ENCODE results near the gene POTEM. TPM values are rescaled to one million over a fixed set of nuclear protein-coding genes. Genes with fewer than 3 reads are reported as not detected.
"Not testable (repeated sequence)": the region's sequence is repeated elsewhere in the genome, so short reads cannot be mapped to it uniquely, and the experiment has no call there.

POTEM gene
- total and polyA plus RNA-seq, 4 donors, result not detected

GRCh38 chr14:18962143-18962542, 5.1 kb upstream of the POTEM start:
- not testable (repeated sequence) for H3K27me3 ChIP-seq (ENCODE audit: control insufficient read depth, insufficient read depth, low read length); H3K9me3 ChIP-seq (ENCODE audit: control insufficient read depth, insufficient read depth, low read length); H3K4me3 ChIP-seq (ENCODE audit: low read depth, low read length); H3K36me3 ChIP-seq (ENCODE audit: control insufficient read depth, insufficient read depth, low read length); H3K4me1 ChIP-seq (ENCODE audit: control insufficient read depth, insufficient read depth, low read length); H3K27ac ChIP-seq (ENCODE audit: low read depth, low read length); DNase-seq (ENCODE audit: low read depth in 4 of 6, low spot score in 6 of 6)
- no CpG with 5 or more reads among the region's 6 CpGs for WGBS (ENCODE audit: insufficient coverage)

GRCh38 chr14:18963276-18963675, 4.0 kb upstream of the POTEM start:
- not testable (repeated sequence) for H3K4me3 ChIP-seq (ENCODE audit: low read depth, low read length); H3K36me3 ChIP-seq (ENCODE audit: control insufficient read depth, insufficient read depth, low read length); H3K27ac ChIP-seq (ENCODE audit: low read depth, low read length); H3K9me3 ChIP-seq (ENCODE audit: control insufficient read depth, insufficient read depth, low read length); DNase-seq (ENCODE audit: low read depth in 4 of 6, low spot score in 6 of 6); H3K27me3 ChIP-seq (ENCODE audit: control insufficient read depth, insufficient read depth, low read length); H3K4me1 ChIP-seq (ENCODE audit: control insufficient read depth, insufficient read depth, low read length)
- whole genome bisulfite sequencing (ENCODE audit: insufficient coverage), result no CpG with 5 or more reads among the region's 6 CpGs

GRCh38 chr14:18964878-18965277, 2.4 kb upstream of the POTEM start:
- not testable (repeated sequence) for H3K9me3 ChIP-seq (ENCODE audit: control insufficient read depth, insufficient read depth, low read length); DNase-seq (ENCODE audit: low read depth in 4 of 6, low spot score in 6 of 6); H3K27ac ChIP-seq (ENCODE audit: low read depth, low read length); H3K4me1 ChIP-seq (ENCODE audit: control insufficient read depth, insufficient read depth, low read length); H3K36me3 ChIP-seq (ENCODE audit: control insufficient read depth, insufficient read depth, low read length); H3K27me3 ChIP-seq (ENCODE audit: control insufficient read depth, insufficient read depth, low read length); H3K4me3 ChIP-seq (ENCODE audit: low read depth, low read length)
- no CpG with 5 or more reads among the region's 5 CpGs for WGBS (ENCODE audit: insufficient coverage)

GRCh38 chr14:19002566-19002965, 35.3 kb downstream of the POTEM start:
- not testable (repeated sequence) for H3K27me3 ChIP-seq (ENCODE audit: control insufficient read depth, insufficient read depth, low read length); DNase-seq (ENCODE audit: low read depth in 4 of 6, low spot score in 6 of 6); H3K27ac ChIP-seq (ENCODE audit: low read depth, low read length); H3K36me3 ChIP-seq (ENCODE audit: control insufficient read depth, insufficient read depth, low read length); H3K4me3 ChIP-seq (ENCODE audit: low read depth, low read length); H3K4me1 ChIP-seq (ENCODE audit: control insufficient read depth, insufficient read depth, low read length); H3K9me3 ChIP-seq (ENCODE audit: control insufficient read depth, insufficient read depth, low read length)
- WGBS (ENCODE audit: insufficient coverage), result 93% methylated on average over 2 of the region's 3 CpGs

- DNase-seq (ENCODE audit: low read depth in 4 of 6, low spot score in 6 of 6); H3K4me1 ChIP-seq (ENCODE audit: control insufficient read depth, insufficient read depth, low read length); H3K27ac ChIP-seq (ENCODE audit: low read depth, low read length); H3K36me3 ChIP-seq (ENCODE audit: control insufficient read depth, insufficient read depth, low read length); H3K4me3 ChIP-seq (ENCODE audit: low read depth, low read length); H3K27me3 ChIP-seq (ENCODE audit: control insufficient read depth, insufficient read depth, low read length); H3K9me3 ChIP-seq (ENCODE audit: control insufficient read depth, insufficient read depth, low read length): not testable (repeated sequence)
- no CpG with 5 or more reads among the region's 9 CpGs for WGBS (ENCODE audit: insufficient coverage)
Measured at GRCh38 chr14:19006490-19006889, 39.3 kb downstream of the POTEM start.

- H3K4me3 ChIP-seq (ENCODE audit: low read depth, low read length); H3K27ac ChIP-seq (ENCODE audit: low read depth, low read length); H3K27me3 ChIP-seq (ENCODE audit: control insufficient read depth, insufficient read depth, low read length); DNase-seq (ENCODE audit: low read depth in 4 of 6, low spot score in 6 of 6); H3K4me1 ChIP-seq (ENCODE audit: control insufficient read depth, insufficient read depth, low read length); H3K9me3 ChIP-seq (ENCODE audit: control insufficient read depth, insufficient read depth, low read length); H3K36me3 ChIP-seq (ENCODE audit: control insufficient read depth, insufficient read depth, low read length): not testable (repeated sequence)
- 80% methylated on average over 1 of the region's 6 CpGs for WGBS (ENCODE audit: insufficient coverage)
Measured at GRCh38 chr14:19007678-19008077, 40.4 kb downstream of the POTEM start.

- H3K4me3 ChIP-seq (ENCODE audit: low read depth, low read length); H3K9me3 ChIP-seq (ENCODE audit: control insufficient read depth, insufficient read depth, low read length): not testable (repeated sequence)
- 100% methylated on average over 2 of the region's 10 CpGs for WGBS (ENCODE audit: insufficient coverage)
Measured at GRCh38 chr14:19011029-19011428, 43.8 kb downstream of the POTEM start.

GRCh38 chr14:19011703-19012102, 44.5 kb downstream of the POTEM start:
- H3K36me3 ChIP-seq (ENCODE audit: control insufficient read depth, insufficient read depth, low read length); H3K27me3 ChIP-seq (ENCODE audit: control insufficient read depth, insufficient read depth, low read length); H3K4me1 ChIP-seq (ENCODE audit: control insufficient read depth, insufficient read depth, low read length); H3K4me3 ChIP-seq (ENCODE audit: low read depth, low read length); DNase-seq (ENCODE audit: low read depth in 4 of 6, low spot score in 6 of 6); H3K27ac ChIP-seq (ENCODE audit: low read depth, low read length); H3K9me3 ChIP-seq (ENCODE audit: control insufficient read depth, insufficient read depth, low read length): not testable (repeated sequence)
- WGBS (ENCODE audit: insufficient coverage), result no CpG with 5 or more reads among the region's 5 CpGs

More at GRCh38 chr14:19011029-19011428, 43.8 kb downstream of the POTEM start:
- H3K27ac ChIP-seq (ENCODE audit: low read depth, low read length); H3K27me3 ChIP-seq (ENCODE audit: control insufficient read depth, insufficient read depth, low read length); H3K36me3 ChIP-seq (ENCODE audit: control insufficient read depth, insufficient read depth, low read length); H3K4me1 ChIP-seq (ENCODE audit: control insufficient read depth, insufficient read depth, low read length); DNase-seq (ENCODE audit: low read depth in 4 of 6, low spot score in 6 of 6): not testable (repeated sequence)

GRCh38 chr14:19015185-19015584, 48.0 kb downstream of the POTEM start:
- H3K4me1 ChIP-seq (ENCODE audit: control insufficient read depth, insufficient read depth, low read length); DNase-seq (ENCODE audit: low read depth in 4 of 6, low spot score in 6 of 6); H3K27me3 ChIP-seq (ENCODE audit: control insufficient read depth, insufficient read depth, low read length); H3K9me3 ChIP-seq (ENCODE audit: control insufficient read depth, insufficient read depth, low read length); H3K36me3 ChIP-seq (ENCODE audit: control insufficient read depth, insufficient read depth, low read length); H3K4me3 ChIP-seq (ENCODE audit: low read depth, low read length); H3K27ac ChIP-seq (ENCODE audit: low read depth, low read length): not testable (repeated sequence)
- WGBS (ENCODE audit: insufficient coverage), result no CpG with 5 or more reads among the region's 3 CpGs

GRCh38 chr14:19025080-19025589, 57.9 kb downstream of the POTEM start:
- not testable (repeated sequence) for H3K9me3 ChIP-seq (ENCODE audit: control insufficient read depth, insufficient read depth, low read length); H3K4me1 ChIP-seq (ENCODE audit: control insufficient read depth, insufficient read depth, low read length); DNase-seq (ENCODE audit: low read depth in 4 of 6, low spot score in 6 of 6); H3K27ac ChIP-seq (ENCODE audit: low read depth, low read length); H3K27me3 ChIP-seq (ENCODE audit: control insufficient read depth, insufficient read depth, low read length); H3K36me3 ChIP-seq (ENCODE audit: control insufficient read depth, insufficient read depth, low read length); H3K4me3 ChIP-seq (ENCODE audit: low read depth, low read length)
- no CpG with 5 or more reads among the region's 15 CpGs for WGBS (ENCODE audit: insufficient coverage)

Data from spinal cord (tissue), 10 donors.